Measurements from ENCODE around the gene TOB1.

TOB1 gene

DNA sequence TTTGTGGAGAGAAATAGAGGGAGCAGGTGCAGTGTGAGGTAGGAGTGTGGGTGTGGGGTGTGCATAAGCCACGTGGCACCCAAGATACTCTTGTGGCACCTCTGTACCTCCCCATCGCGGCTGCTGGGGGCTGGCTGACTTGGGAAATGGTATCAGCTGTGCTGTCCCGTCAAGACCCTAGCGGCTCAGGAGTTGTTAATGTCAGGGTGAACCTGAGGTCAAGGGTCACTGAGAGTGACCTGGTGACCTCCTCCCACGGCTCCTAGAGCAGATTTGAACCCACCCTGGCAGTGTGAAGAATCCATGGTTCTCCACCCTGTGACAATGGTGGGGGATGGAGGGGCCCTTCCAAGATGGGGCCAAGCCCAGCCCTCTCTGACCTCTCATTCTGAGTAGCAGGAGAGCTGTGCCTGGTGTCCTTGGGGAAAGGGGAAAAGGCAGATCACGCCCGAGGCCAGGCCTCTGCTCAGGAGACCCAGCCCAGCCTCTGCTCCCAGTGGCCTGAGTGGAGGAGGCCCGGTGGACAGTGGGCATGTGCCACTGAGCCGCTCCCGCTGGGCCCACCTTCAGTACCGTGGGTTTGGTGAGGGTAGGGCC, 33.8 kb downstream of the TOB1 start:
- no peak for DNase-seq (ENCODE audit: low spot score)

DNA sequence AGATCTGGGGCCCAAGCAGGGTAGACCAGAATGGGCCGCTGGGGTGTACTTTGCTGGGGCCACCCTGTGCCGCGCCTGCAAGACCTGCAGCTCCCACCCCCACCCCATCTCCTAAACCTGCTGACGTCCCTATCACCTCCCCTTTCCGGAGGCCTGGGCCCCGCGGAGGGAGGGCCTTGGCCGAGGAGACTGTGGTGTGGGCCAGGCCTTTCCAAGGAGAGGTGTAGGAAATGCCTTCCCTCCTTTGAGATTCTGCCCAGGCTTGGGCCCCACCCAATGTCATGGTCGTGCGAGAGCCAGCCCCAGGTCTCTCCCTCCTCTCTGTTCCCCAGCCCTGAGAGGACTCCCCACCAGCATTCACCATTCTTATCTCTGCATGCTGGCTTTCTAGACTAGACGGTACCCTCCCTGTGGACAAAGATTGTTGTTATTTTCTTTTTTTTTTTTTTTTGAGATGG, 34.7 kb downstream of the TOB1 start:
- DNase-seq (ENCODE audit: low spot score) = no peak

GRCh38 chr17:50830994-50831393, 35.2 kb downstream of the TOB1 start:
- no peak for DNase-seq (ENCODE audit: low spot score)

- no peak for DNase-seq (ENCODE audit: low spot score)
These were observed 35.8 kb downstream of the TOB1 start for GRCh38 chr17:50830352-50830751.

- no peak for DNase-seq (ENCODE audit: low spot score)
These were observed 36.8 kb downstream of the TOB1 start for GRCh38 chr17:50829332-50829731.

DNA sequence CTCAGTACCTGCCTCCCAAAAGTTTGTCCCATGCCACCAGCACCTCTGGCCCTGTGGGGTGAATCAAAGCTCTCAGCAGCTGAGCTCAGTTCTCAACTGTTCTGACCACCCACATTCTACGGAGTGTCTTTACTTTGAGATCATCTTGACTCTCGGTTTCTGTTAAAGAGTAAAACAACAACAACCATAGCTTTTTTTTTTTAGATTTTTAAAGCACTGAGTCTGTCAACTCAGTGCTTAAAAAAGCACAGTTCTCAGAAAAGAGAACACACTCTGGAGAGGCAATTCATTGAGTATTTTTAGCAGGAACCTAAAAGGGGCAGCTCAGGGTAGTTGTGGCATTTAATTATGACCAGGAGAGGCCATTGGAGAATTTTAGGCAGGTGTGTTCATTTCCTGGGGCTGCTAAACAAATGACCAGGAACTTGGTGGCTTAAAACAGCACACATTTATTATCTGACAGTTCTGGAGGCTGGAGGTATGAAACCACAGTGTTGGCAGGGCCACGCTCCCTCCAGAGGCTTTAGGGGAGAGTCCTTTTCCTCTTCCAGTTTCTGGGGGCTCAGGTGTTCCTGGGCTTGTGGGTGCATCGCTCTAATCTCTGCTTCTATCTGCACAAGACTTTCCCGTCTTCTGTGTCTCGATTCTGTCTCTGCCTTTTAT, 37.5 kb downstream of the TOB1 start:
- DNase-seq (ENCODE audit: low spot score) = no peak

DNA sequence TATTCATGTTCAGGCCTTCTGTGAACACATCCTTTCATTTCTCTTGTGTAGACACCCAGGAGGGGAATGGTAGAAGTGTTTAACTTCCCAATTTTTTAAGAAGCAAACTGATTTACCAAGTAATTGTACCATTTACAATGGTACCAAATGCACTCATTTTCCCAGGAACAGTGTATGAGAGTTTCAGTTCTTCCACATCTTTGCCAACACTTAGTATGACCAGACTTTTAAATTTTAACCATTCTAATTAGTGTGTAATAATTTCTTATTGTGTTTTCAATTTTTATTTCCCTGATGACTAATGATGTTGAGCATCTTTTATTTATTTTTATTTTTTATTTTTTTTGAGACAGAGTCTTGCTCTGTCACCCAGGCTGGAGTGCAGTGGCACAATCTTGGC, 41.0 kb downstream of the TOB1 start:
- DNase-seq (ENCODE audit: low spot score) = no peak

- no peak for DNase-seq (ENCODE audit: low spot score)
These were observed 41.7 kb downstream of the TOB1 start for GRCh38 chr17:50824429-50824828.

DNA sequence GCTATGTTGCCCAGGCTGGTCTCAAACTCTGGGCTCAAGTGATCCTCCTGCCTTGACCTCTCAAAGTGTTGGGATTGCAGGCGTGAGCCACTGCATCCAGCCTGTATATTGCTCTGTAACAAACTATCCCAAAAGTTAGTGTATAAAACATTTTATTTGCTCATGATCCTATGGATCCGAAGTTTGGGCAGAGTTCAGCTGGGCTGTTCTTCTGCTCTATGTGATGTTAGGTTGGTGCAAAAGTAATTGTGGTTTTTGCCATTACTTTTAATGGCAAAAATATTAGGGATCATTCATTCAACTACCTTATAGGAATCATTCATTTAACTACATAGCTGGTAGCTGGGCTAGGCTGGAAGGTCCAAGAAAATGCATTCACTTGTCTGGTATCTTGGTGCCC, 43.6 kb downstream of the TOB1 start:
- DNase-seq (ENCODE audit: low spot score) = no peak

DNA sequence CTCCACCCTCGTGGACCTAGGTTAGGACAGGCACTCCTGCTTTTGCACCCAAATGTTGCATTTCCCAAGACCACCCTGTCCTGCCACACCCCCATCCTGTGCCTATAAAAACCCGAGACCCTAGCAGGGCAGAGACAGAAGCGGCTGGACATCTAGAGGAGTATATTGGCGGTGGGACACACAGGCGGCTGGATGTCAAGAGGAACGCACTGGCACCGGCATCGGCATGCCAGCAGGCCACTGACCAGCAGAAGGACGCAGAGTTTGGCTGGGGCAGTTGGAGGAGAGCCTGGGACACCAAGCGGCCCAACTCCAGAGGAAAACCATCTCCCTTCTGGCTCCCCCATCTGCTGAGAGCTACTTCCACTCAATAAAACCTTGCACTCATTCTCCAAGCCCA, 45.5 kb downstream of the TOB1 start:
- DNase-seq (ENCODE audit: low spot score) = no peak

DNA sequence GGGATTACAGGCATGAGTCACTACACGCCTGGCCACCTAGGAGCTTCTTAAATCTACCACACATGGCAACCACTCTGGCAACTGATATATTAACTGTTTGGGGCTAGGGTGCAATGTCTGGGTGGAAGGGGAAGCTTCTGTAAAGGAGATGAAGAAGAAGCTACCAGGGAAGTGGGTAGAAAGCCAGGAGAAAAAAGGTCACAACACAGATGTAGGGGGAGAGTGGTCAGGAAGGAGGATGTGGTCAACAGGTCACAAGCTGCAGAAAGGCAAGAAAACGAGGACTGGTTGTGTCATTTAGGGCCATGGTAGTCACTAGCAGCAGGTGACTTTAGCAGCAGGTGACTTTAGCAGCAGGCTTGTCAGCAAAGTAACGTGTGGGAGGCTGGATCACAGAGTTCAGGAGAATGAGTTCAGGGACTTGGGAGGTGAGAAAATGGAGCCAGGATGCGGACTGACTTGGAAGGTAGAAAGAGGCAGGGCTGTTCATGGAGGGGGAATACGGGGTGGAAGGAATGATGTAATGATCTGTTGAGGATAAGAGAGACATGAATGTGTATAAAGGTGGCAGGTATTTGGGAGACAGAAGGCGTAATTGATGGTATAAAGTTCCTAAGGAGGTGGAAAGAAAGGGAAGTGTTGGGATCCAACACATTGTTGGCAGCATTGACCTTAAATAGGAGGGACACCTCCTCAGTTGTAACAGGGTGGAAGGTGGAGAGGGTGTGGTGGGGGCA, 47.1 kb downstream of the TOB1 start:
- DNase-seq (ENCODE audit: low spot score) = no peak

DNA sequence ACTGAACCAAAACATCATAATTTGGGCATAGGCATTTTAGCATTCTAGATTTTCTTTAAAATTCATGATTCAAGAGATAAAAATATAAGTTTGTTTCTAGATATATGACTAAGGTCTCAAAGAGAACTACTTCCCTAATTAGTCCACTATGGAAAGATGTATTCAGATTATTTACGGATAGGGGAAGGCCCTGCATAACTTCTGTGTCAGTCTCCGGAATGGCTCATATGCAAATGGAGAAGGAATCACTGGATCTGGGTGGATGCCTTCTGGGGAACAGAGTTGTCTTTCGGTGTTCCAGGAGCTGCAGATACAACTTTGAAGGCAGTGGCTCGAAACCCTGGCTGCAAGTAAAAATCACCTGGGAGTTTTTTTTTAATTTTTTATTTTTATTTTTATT, 47.9 kb downstream of the TOB1 start:
- DNase-seq (ENCODE audit: low spot score) = no peak

DNA sequence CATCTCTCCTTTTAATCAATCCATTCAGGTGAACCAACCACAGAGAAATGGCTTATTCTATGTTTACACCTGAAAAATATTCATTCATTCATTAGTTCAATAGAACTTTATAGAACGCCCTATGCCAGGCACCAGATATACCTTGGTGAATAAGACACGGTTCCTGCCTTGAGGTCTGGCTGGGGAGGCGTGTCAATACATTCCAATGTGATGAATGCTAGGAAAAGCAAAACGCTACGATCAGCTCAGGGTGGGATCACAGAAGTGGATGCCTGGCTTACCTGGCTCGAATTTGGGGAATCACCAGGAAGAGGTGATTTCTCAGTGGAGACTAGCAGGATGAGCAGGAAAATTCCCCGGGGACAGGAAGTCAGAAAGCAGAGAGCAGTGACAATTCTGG, 48.3 kb downstream of the TOB1 start:
- DNase-seq (ENCODE audit: low spot score) = no peak

- peak; percentile 66 for DNase-seq (ENCODE audit: low spot score)
These were observed 49.1 kb downstream of the TOB1 start for GRCh38 chr17:50816771-50817751.

DNA sequence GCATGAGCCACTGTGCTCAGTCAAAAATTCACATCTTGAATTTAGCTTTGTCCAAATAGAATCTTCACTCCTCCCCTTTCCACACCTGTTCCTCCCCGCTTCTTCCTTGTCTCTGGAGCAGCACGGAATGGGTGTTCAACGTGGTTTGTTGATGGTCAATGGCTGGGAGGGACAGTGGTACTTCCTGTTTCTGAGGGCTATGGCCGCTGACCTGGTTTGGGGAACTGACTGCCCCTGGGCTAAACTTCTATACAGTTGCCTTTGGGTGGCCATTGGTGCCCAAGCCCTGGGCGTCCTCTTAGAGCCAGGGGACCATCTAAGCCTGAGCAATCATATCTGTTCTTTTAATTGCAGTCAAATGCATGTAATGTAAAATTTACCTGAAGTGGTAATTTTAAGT, 49.9 kb downstream of the TOB1 start:
- DNase-seq (ENCODE audit: low spot score) = no peak

- DNase-seq (ENCODE audit: low spot score) = no peak
These were observed 50.8 kb downstream of the TOB1 start for GRCh38 chr17:50815400-50815799.

- DNase-seq (ENCODE audit: low spot score) = no peak
These were observed 52.6 kb downstream of the TOB1 start for GRCh38 chr17:50813583-50813982.
